K562 treated with DMSO at 1 percent for 4 hours (cell line): ENCODE data around the gene GALNT9. TPM values are rescaled to one million over a fixed set of nuclear protein-coding genes. Genes with fewer than 3 reads are reported as not detected.

ENCODE experiments used
- total RNA-seq: library from RNA; unstranded; fragments of 300-600 nt; gene quantifications from 2 replicates; pipeline ENCODE4 v1.2.3, GENCODE V29; 2022; ENCODE audit not compliant: insufficient read depth

The GALNT9 gene
- not detected in 2 replicates for total RNA-seq

GRCh38 chr12:132329036-132329719 lies at the start of gene GALNT9:
Gene GALNT9, minus strand, starts transcription at chr12:132329589. Its CDS starts 386 bp downstream, at chr12:132329203.

Other genes with a start within 250 kb of the GALNT9 start
- 6.5 and 9.5 TPM in 2 replicates for gene DDX51, start 185.3 kb downstream of the GALNT9 start, total RNA-seq
- 37.9 and 43.9 TPM in 2 replicates for gene NOC4L, start 185.1 kb downstream of the GALNT9 start, total RNA-seq
- gene FBRSL1, start 160.6 kb upstream of the GALNT9 start, total RNA-seq, result 27.8 and 37.4 TPM in 2 replicates